HL-60 (cell line): ENCODE measurements around the gene SH3GL1.

Experiments
- DNase-seq, 2 experiments: peaks; one replicate each; pipeline ENCODE4 v3.0.0-alpha.2; 2010 to 2020; ENCODE audit warnings: low read depth in 1 of 2, low spot score in 1 of 2
- H3K27ac ChIP-seq: fragments of 250-450 bp; sonication (Bioruptor Pico); replicated peaks from 2 replicates; pipeline ENCODE4 v1.5.1; 2020; ENCODE audit warnings: mild to moderate bottlenecking, moderate library complexity
- H3K27me3 ChIP-seq: fragments of 250-450 bp; sonication (Bioruptor Pico); 2 replicates; pipeline ENCODE4 v1.5.1; 2021; ENCODE audit warnings: mild to moderate bottlenecking, moderate library complexity; ENCODE audit not compliant: insufficient read depth, poor library complexity, severe bottlenecking
- H3K4me3 ChIP-seq: replicated peaks from 2 replicates; pipeline ENCODE4 v1.5.1; 2011; ENCODE audit warnings: mild to moderate bottlenecking, control low read depth, low read length; ENCODE audit not compliant: insufficient read depth
- CTCF ChIP-seq: IDR thresholded peaks from one replicate; pipeline ENCODE4 v1.5.1; 2011; ENCODE audit warnings: low read length, control low read depth, inconsistent platforms; ENCODE audit not compliant: insufficient read depth
- GABPA ChIP-seq: IDR thresholded peaks from 2 replicates; pipeline ENCODE4 v1.6.1; 2012; ENCODE audit warnings: low read depth
- POLR2AphosphoS5 ChIP-seq: IDR thresholded peaks from 2 replicates; pipeline ENCODE4 v1.6.1; 2012; ENCODE audit warnings: low read depth
- REST ChIP-seq: IDR thresholded peaks from 2 replicates; pipeline ENCODE4 v1.6.1; 2012; ENCODE audit warnings: low read depth; ENCODE audit not compliant: insufficient replicate concordance
- SPI1 ChIP-seq: IDR thresholded peaks from 2 replicates; pipeline ENCODE4 v1.6.1; 2012; ENCODE audit warnings: low read depth, mild to moderate bottlenecking, borderline replicate concordance

SH3GL1 gene

GRCh38 chr19:4373013-4373367 is 27.4 kb downstream of the SH3GL1 start:
- DNase-seq: no peak
- Histone ChIP-seq H3K27me3 (no peaks in the 10 kb centered on the region), H3K4me3 (no peak overlapping the region), H3K27ac (no peak overlapping the region; the same call in 1 of the 2 replicates)
- no peak for TF ChIP-seq CTCF
- TF ChIP-seq GABPA: no peak
- no peak for TF ChIP-seq REST
- TF ChIP-seq POLR2AphosphoS5: no peak
- no peak for TF ChIP-seq SPI1

- H3K4me3 ChIP-seq: no peak overlapping the region
- DNase-seq: no peak
- no peak overlapping the region for H3K27ac ChIP-seq
- H3K27me3 ChIP-seq: no peaks in the 10 kb centered on the region
- TF ChIP-seq GABPA (no peak), REST (no peak), SPI1 (no peak)
Observed at GRCh38 chr19:4372165-4373012, 28.0 kb downstream of the SH3GL1 start.

- Histone ChIP-seq H3K4me3 (no peak overlapping the region), H3K27me3 (no peaks in the 10 kb centered on the region), H3K27ac (no peak overlapping the region)
- no peak for DNase-seq
- TF ChIP-seq REST (no peak), GABPA (no peak), CTCF (no peak), SPI1 (no peak), POLR2AphosphoS5 (no peak)
Observed at GRCh38 chr19:4371247-4372164, 28.8 kb downstream of the SH3GL1 start.
